Measurements from ENCODE around the gene RHBDL1. TPM values are rescaled to one million over a fixed set of nuclear protein-coding genes. Genes with fewer than 3 reads are reported as not detected.

Gene RHBDL1
- total and polyA plus RNA-seq, 2 of the 8 experiments (the other 6 are each of a cell fraction or from before 2014, with no cell fraction given), result 4.0 to 8.1 TPM

- ChIA-PET CTCF (ENCODE audit: partially characterized antibody) (interaction anchor here (0.6 to 11.3 kb wide), 11 partner anchors 8 to 268 kb away, joined by 3 to 104 read pairs (median 5); partner anchors contain the start of genes METTL26, RHBDL1 and WDR90), POLR2A (ENCODE audit: partially characterized antibody) (interaction anchor here (0.7 to 17.4 kb wide), 8 partner anchors 8 to 72 kb away, joined by 3 to 214 read pairs (median 4); partner anchors contain the start of genes JMJD8, RHBDL1, RHOT2 and STUB1)
- Histone ChIP-seq H3K36me3 (ENCODE audit: control insufficient read depth in 2 of 4, insufficient read depth in 4 of 4, low read length in 3 of 4) (peaks cover 0 to 34% (median 1%) of the 10 kb centered on the region in 4 experiments; a peak in 3 of 8 replicates), H2BK5ac (ENCODE audit: low read depth, low read length) (no peak overlapping the region), H3K27ac (ENCODE audit: low read depth, low read length) (no peak overlapping the region), H3K4me1 (replicated peaks in 1 of 4; ENCODE audit: control insufficient read depth in 3 of 4, insufficient read depth in 4 of 4, low read length in 3 of 4) (peaks cover 0 to 8% (median 1%) of the 10 kb centered on the region in 4 experiments; a peak in 4 of 7 replicates), H3K14ac (ENCODE audit: insufficient read length) (no peak overlapping the region), H2BK12ac (ENCODE audit: low read depth, low read length) (no peak overlapping the region), H2BK15ac (ENCODE audit: low read length) (no peak overlapping the region), H3K23me2 (ENCODE audit: low read depth, low read length) (no peaks in the 10 kb centered on the region), H4K20me1 (replicated peaks in 1 of 2; ENCODE audit: control insufficient read depth in 1 of 2, insufficient read depth in 2 of 2, low read length in 2 of 2) (no peaks in the 10 kb centered on the region), H3K4me2 (ENCODE audit: insufficient read depth in 1 of 2, low read depth in 2 of 2, low read length in 2 of 2) (no peak overlapping the region), H3K23ac (ENCODE audit: insufficient read length) (no peak overlapping the region), H2AFZ (ENCODE audit: low read length) (no peak overlapping the region), H4K91ac (replicated peaks; ENCODE audit: insufficient read length, low read length) (no peak overlapping the region), H4K5ac (ENCODE audit: insufficient read length, low read depth, low read length) (no peak overlapping the region), H3K79me1 (ENCODE audit: low read depth, low read length) (no peaks in the 10 kb centered on the region), H3K4me3 (ENCODE audit: extremely low read depth in 1 of 4, insufficient read depth in 2 of 4, low read depth in 3 of 4, low read length in 4 of 4) (no peak overlapping the region), H3K27me3 (replicated peaks in 1 of 4; ENCODE audit: control insufficient read depth in 3 of 4, extremely low read depth in 1 of 4, insufficient read depth in 3 of 4, low read length in 3 of 4) (no peaks in the 10 kb centered on the region), H3K18ac (ENCODE audit: extremely low read depth, low read length) (no peak overlapping the region), H3K4ac (replicated peaks; ENCODE audit: insufficient read length, low read depth, low read length) (no peak overlapping the region), H3K9me3 (ENCODE audit: insufficient read depth in 2 of 2, low read depth in 1 of 2, low read length in 1 of 2) (no peaks in the 10 kb centered on the region), H3K79me2 (ENCODE audit: control insufficient read depth in 1 of 2, insufficient read depth in 2 of 2, low read length in 2 of 2) (no peaks in the 10 kb centered on the region), H2BK120ac (replicated peaks; ENCODE audit: low read depth, low read length) (no peak overlapping the region), H3K9ac (replicated peaks in 1 of 4; ENCODE audit: extremely low read depth in 1 of 4, low read depth in 3 of 4, low read length in 3 of 4) (no peak overlapping the region), H3K56ac (replicated peaks; ENCODE audit: insufficient read length, low read depth, low read length) (no peak overlapping the region), H2AK5ac (ENCODE audit: low read depth, low read length) (no peak overlapping the region), H2BK20ac (ENCODE audit: low read length) (no peak overlapping the region), H4K8ac (ENCODE audit: extremely low read depth, insufficient read depth, low read length) (no peak overlapping the region)
- 94% methylated on average over 32 of the region's 35 CpGs; no CpG with 5 or more reads in 1 of the 2 experiments for WGBS, 2 experiments (ENCODE audit: extremely low coverage in 1 of 2, insufficient coverage in 1 of 2, insufficient read length in 1 of 2, insufficient replicate concordance in 2 of 2, low coverage in 1 of 2, low lambda C conversion rate in 2 of 2, missing lambda C conversion rate in 1 of 2)
- TF ChIP-seq CTCF (IDR thresholded peaks at IDR 0.05; ENCODE audit: control extremely low read depth in 1 of 3, insufficient read depth in 1 of 3, low read depth in 1 of 3, low read length in 3 of 3) (no peak), JUN (IDR thresholded peaks at IDR 0.05; ENCODE audit: low read depth, low read length) (no peak), RNF2 (IDR thresholded peaks at IDR 0.05; ENCODE audit: borderline replicate concordance, low read depth, low read length, missing control alignments, poor library complexity, severe bottlenecking) (no peak), NRF1 (IDR thresholded peaks at IDR 0.05; ENCODE audit: low read depth, low read length) (no peak)
- DNase-seq (ENCODE audit: low read depth in 1 of 2, low spot score in 2 of 2) (no peak), FAIRE-seq (no peak)
Observed at GRCh38 chr16:658679-659571, 16.5 kb upstream of the RHBDL1 start.
